Upper lobe of left lung (tissue), 4 donors: ENCODE measurements around the gene ACVR1B.

Source experiments
- EP300 ChIP-seq, 4 donors: sonication (generic); formaldehyde crosslinking; IDR thresholded peaks; one replicate each; pipeline ENCODE4 v1.5.1; 2017; ENCODE audit warnings: antibody characterized with exemption in 4 of 4, control low read depth in 2 of 4
- POLR2A ChIP-seq, 4 donors: fragments of 450-650 bp; IDR thresholded peaks; one replicate each; pipeline ENCODE4 v1.5.1; 2016 to 2017; ENCODE audit warnings: antibody characterized with exemption in 4 of 4, mild to moderate bottlenecking in 2 of 4

DNA sequence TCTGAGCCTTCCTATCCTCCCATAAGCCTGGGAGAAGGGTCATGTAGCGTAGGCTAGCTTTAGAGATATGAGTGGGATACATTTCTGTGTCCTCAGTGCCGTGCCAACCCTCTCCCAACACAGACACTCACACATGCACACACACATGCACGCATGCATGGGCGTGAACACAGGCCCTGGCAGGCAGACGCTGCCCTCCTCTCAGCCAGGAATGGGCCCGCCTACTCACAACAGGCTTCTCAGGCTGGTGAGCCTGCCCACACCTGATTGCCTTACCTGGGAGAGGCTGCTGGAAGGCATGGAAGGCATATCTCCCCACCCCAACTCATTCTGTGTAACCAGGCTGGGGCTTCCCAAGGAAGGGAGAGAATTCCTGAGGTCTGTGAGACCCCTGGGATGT, 12.8 kb upstream of the ACVR1B start:
- TF ChIP-seq POLR2A (IDR thresholded peaks at IDR 0.05) = no peak
- TF ChIP-seq EP300 (IDR thresholded peaks at IDR 0.05) = no peak
